Common myeloid progenitor, CD34-positive (primary cell): ENCODE measurements around the gene SPATS2L.

Experiments used
- CTCF ChIA-PET: fragments of 350-600 bp; sonication (Branson Sonifier 250); formaldehyde crosslinking; loops from one replicate; lab custom pipeline; 2021; ENCODE audit warnings: antibody characterized with exemption; lab: Charles Lee
- POLR2A ChIA-PET: fragments of 350-600 bp; sonication (Branson Sonifier 250); formaldehyde crosslinking; loops from one replicate; lab custom pipeline; 2021; ENCODE audit warnings: antibody characterized with exemption; lab: Charles Lee
- DNase-seq, 3 donors: peaks; one replicate each; pipeline versions ENCODE4 v3.0.0 to v3.0.0-alpha.2; 2013
- H3K27ac ChIP-seq, 2 experiments: 1 replicate in 1 of 2; 2 replicates in 1 of 2; pipeline ENCODE4 v1.7.0; 2013; ENCODE audit warnings: inconsistent platforms in 2 of 2, low read length in 2 of 2, mild to moderate bottlenecking in 2 of 2, low read depth in 1 of 2, moderate library complexity in 1 of 2; ENCODE audit not compliant: severe bottlenecking in 2 of 2, insufficient read depth in 1 of 2, poor library complexity in 1 of 2
- H3K27me3 ChIP-seq, 5 experiments: replicated peaks in 2 of 5; 1 replicate in 3 of 5; 2 replicates in 2 of 5; pipeline versions ENCODE4 v1.6.1 to v1.7.0; 2013; ENCODE audit warnings: low read length in 4 of 5, mild to moderate bottlenecking in 2 of 5, moderate library complexity in 2 of 5, inconsistent platforms in 1 of 5; ENCODE audit not compliant: insufficient read depth in 5 of 5, control insufficient read depth in 4 of 5
- H3K36me3 ChIP-seq, 4 experiments: 1 replicate in 2 of 4; 2 replicates in 2 of 4; pipeline versions ENCODE4 v1.6.1 to v1.7.0; 2013; ENCODE audit warnings: low read length in 3 of 4, control low read depth in 1 of 4, mild to moderate bottlenecking in 1 of 4; ENCODE audit not compliant: control insufficient read depth in 4 of 4, insufficient read depth in 4 of 4
- H3K4me1 ChIP-seq, 4 experiments: 1 replicate in 3 of 4; 2 replicates in 1 of 4; pipeline versions ENCODE4 v1.6.1 to v1.7.1; 2013; ENCODE audit warnings: low read length in 3 of 4, mild to moderate bottlenecking in 3 of 4, control low read depth in 1 of 4, inconsistent platforms in 1 of 4, moderate library complexity in 1 of 4; ENCODE audit not compliant: control insufficient read depth in 4 of 4, insufficient read depth in 4 of 4; ENCODE audit errors: control extremely low read depth in 1 of 4
- H3K4me3 ChIP-seq, 7 experiments: 1 replicate in 4 of 7; 2 replicates in 3 of 7; pipeline versions ENCODE4 v1.5.1 to v1.7.0; 2013; ENCODE audit warnings: mild to moderate bottlenecking in 7 of 7, low read length in 6 of 7, moderate library complexity in 6 of 7, inconsistent platforms in 2 of 7, low read depth in 2 of 7, control low read depth in 1 of 7; ENCODE audit not compliant: insufficient read depth in 4 of 7, control insufficient read depth in 1 of 7; ENCODE audit errors: extremely low read depth in 1 of 7
- H3K9me3 ChIP-seq, 5 experiments: 1 replicate in 4 of 5; 2 replicates in 1 of 5; pipeline versions ENCODE4 v1.6.1 to v1.7.1; 2013; ENCODE audit warnings: low read length in 4 of 5, mild to moderate bottlenecking in 2 of 5, inconsistent platforms in 1 of 5, low read depth in 1 of 5, moderate library complexity in 1 of 5; ENCODE audit not compliant: control insufficient read depth in 4 of 5, insufficient read depth in 2 of 5; ENCODE audit errors: control extremely low read depth in 1 of 5
- WGBS: methylation state at CpG from one replicate; pipeline ENCODE4 v1.1.5; 2013; ENCODE audit not compliant: insufficient coverage; 5-methylcytosine and 5-hydroxymethylcytosine counted together

SPATS2L gene

DNA sequence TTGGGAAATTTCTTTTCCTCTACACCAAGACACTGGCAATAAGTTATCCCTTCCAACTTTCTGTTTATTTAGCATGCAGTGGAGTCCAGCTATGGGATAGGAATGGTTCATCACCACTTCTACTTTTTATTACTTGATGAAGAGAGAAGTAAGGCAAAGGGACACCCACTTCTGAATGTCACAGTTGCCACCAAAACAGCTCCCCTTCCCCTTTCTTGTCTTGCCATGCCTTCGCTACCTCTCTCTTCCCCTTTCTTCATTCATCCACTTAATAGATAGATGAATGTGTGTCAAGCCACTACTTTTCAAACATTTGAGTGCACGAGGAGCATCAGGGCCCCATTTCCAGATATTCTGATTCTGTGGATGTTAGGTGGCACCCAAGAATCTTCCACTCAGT is 143.8 kb downstream of the SPATS2L start:
- 100% methylated on average over 1 of the region's 2 CpGs for WGBS
- H3K4me1 ChIP-seq, result peaks cover 0 to 2% (median 0%) of the 10 kb centered on the region in 4 experiments
- CTCF ChIA-PET, result interaction anchor here (1.7 to 2.3 kb wide), 2 partner anchors 9 to 21 kb away, joined by 4 to 8 read pairs; no protein-coding TSS in a partner anchor
- POLR2A ChIA-PET, result no interaction called here
- H3K27me3 ChIP-seq, result no peaks in the 10 kb centered on the region
- no peaks in the 10 kb centered on the region for H3K9me3 ChIP-seq
- H3K36me3 ChIP-seq, result peaks cover 0 to 2% (median 0%) of the 10 kb centered on the region in 4 experiments
- H3K27ac ChIP-seq, result no peak overlapping the region
- DNase-seq, result no peak
- H3K4me3 ChIP-seq, result no peak overlapping the region

DNA sequence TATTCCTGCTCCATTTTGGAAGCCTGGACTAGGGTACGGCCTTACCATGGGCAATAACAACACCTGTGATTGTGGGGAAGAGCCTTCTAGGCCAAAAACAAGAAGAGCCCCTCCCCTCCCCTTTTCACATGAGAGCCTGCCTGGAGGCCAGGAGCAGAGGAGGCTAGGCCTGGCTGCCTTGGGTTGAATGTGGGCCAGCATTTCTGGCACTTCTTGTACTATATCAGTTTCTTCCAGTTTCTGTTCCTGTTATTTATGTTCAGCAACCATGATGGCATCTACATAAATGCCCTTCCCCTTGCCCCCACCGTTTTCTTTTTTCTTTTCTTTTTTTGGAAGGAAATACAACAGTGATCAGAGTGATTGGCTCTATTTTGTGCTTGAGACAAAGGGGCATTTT is 145.0 kb downstream of the SPATS2L start:
- peaks cover 0 to 14% (median 2%) of the 10 kb centered on the region in 4 experiments for H3K4me1 ChIP-seq
- no CpG with 5 or more reads among the region's 2 CpGs for WGBS
- peaks cover 0 to 2% (median 0%) of the 10 kb centered on the region in 4 experiments for H3K36me3 ChIP-seq
- no peaks in the 10 kb centered on the region for H3K27me3 ChIP-seq
- DNase-seq, result no peak
- ChIA-PET CTCF (no interaction called here), POLR2A (no interaction called here)
- no peak overlapping the region for H3K4me3 ChIP-seq
- H3K27ac ChIP-seq, result no peak overlapping the region
- H3K9me3 ChIP-seq, result no peaks in the 10 kb centered on the region

DNA sequence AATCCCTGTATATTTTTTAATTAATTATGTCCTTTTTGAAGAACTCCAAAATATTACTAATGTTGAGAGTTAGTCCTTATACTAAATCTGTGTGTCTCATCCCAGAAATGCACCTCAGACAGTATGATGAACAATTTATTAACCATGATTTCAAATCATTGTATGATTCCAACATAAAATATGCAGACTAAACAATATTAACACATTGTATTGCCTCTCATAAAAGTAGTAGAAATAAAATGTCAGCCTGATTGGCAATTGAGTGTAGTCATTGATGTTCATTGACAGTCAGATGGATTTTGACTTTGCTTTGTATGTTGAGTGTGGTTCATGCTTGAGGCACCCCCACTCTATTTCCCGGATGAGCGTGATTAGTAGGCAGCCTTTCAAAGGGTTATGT is 145.9 kb downstream of the SPATS2L start:
- Histone ChIP-seq H3K36me3 (peaks cover 0 to 2% (median 0%) of the 10 kb centered on the region in 4 experiments), H3K27ac (no peak overlapping the region), H3K4me1 (peaks cover 0 to 15% (median 3%) of the 10 kb centered on the region in 4 experiments), H3K27me3 (no peaks in the 10 kb centered on the region), H3K9me3 (no peaks in the 10 kb centered on the region), H3K4me3 (no peak overlapping the region)
- no CpG with 5 or more reads among the region's 2 CpGs for WGBS
- POLR2A ChIA-PET, result no interaction called here
- no peak for DNase-seq
- CTCF ChIA-PET, result no interaction called here

DNA sequence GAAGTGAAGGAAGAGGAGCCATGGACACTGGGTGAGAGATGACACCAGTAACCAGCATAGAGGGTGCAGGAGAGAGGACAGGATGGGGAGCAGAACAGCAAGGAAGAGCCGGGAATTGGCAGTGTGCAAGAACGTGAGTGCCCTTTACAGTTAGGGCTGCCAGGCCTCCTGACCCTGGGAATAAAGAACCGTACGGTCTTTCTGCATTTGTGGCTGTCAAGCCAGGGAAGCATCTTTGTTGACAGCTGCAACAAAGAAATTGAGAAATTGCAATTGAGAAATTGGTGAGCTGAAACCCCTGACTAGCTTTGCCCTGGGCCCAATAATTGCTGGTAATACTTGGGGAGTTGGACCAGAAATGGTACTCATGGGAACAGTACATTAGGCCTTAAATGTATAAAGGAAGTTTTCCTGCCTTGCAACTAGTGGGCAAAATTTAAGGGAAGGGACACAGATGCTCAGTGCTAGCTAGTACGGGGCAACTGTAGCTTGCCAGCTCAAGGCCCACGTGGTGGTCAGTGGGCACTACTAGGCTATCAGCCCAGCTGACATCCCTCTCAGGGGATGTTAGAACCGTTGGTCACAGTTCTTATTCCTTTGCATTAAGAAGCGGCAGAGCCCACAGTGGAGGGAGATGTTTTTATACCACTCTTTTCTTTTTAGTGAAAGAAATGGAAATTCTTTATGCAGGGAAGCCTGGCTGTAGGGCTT is 146.8 kb downstream of the SPATS2L start:
- Histone ChIP-seq H3K4me3 (no peak overlapping the region), H3K36me3 (peaks cover 0 to 2% (median 0%) of the 10 kb centered on the region in 4 experiments), H3K9me3 (no peaks in the 10 kb centered on the region), H3K27me3 (no peaks in the 10 kb centered on the region), H3K27ac (no peak overlapping the region), H3K4me1 (peaks cover 0 to 15% (median 3%) of the 10 kb centered on the region in 4 experiments)
- 97% methylated on average over 5 of the region's 8 CpGs for WGBS
- POLR2A ChIA-PET, result no interaction called here
- CTCF ChIA-PET, result interaction anchor here (1.5 to 2.3 kb wide), 2 partner anchors 18 to 468 kb away, joined by 3 to 6 read pairs; no protein-coding TSS in a partner anchor
- no peak for DNase-seq

GRCh38 chr2:200453853-200454534 is 147.5 kb downstream of the SPATS2L start:
- ChIA-PET CTCF (interaction anchor here (1.5 to 2.3 kb wide), 2 partner anchors 18 to 469 kb away, joined by 3 to 6 read pairs; no protein-coding TSS in a partner anchor), POLR2A (no interaction called here)
- H3K4me3 ChIP-seq, result no peak overlapping the region
- WGBS, result 82% methylated on average over 2 of the region's 5 CpGs
- H3K9me3 ChIP-seq, result no peaks in the 10 kb centered on the region
- no peaks in the 10 kb centered on the region for H3K27me3 ChIP-seq
- H3K27ac ChIP-seq, result no peak overlapping the region
- peaks cover 0 to 15% (median 3%) of the 10 kb centered on the region in 4 experiments for H3K4me1 ChIP-seq
- no peak for DNase-seq
- H3K36me3 ChIP-seq, result peaks cover 0 to 2% (median 0%) of the 10 kb centered on the region in 4 experiments

DNA sequence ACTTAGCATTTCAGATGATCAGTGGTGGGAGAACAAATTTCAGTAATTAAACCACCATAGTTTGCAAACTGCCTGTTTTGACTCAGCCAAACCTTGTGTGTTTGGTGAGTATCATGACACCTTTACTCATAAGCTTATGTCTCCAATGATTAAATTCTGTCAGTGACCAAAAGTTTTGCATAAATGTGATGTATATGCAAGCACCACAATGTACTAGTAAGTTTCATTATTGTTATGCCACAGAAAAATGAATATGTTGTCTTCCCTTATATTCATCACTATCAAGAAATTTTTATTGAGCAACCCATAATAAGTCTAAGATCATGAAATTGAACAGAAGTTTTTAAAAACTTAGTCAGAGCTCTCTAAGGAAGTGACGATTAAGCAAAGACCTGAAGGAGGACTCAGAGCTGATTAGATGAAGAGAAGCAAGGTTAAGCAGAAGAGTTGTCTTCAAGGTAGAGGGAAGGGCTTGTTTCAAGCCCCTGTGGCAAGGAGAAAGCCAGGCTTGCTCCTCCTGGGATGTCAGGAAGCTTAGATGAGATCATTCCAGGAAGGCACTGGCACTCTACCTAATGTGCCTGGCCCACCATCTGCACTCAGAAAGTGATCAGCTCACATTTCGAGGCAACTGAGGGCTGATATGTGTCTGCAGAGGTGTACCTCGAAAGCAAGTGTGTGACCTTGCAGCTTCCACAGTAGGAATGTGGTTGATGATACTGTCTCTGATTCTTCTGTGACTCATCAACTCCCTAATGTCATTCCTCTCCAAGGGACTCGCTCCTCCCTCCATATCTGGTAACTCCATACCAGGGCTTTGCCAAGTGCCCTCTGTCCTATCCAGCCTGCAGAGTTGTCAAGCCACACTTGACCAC is 148.7 kb downstream of the SPATS2L start:
- Histone ChIP-seq H3K27me3 (no peaks in the 10 kb centered on the region), H3K27ac (no peak overlapping the region), H3K9me3 (no peaks in the 10 kb centered on the region), H3K4me1 (peaks cover 0 to 15% (median 3%) of the 10 kb centered on the region in 4 experiments), H3K4me3 (no peak overlapping the region), H3K36me3 (peaks cover 0 to 1% (median 0%) of the 10 kb centered on the region in 4 experiments)
- POLR2A ChIA-PET, result no interaction called here
- no peak for DNase-seq
- CTCF ChIA-PET, result interaction anchor here (1.0 to 2.3 kb wide), 3 partner anchors 13 to 470 kb away, joined by 3 to 6 read pairs (median 6); no protein-coding TSS in a partner anchor
- 95% methylated on average over 3 of the region's 4 CpGs for WGBS
